B cell (primary cell): ENCODE measurements around the gene CTTN.

Experiments
- CTCF ChIP-seq: fragments of 200-600 bp; IDR thresholded peaks from one replicate; pipeline ENCODE4 v1.8.0; 2022; ENCODE audit warnings: antibody characterized with exemption, mild to moderate bottlenecking
- EZH2 ChIP-seq: IDR thresholded peaks from 2 replicates; pipeline ENCODE4 v1.6.1; 2012; ENCODE audit warnings: borderline replicate concordance, low read depth, mild to moderate bottlenecking, moderate library complexity, low read length; ENCODE audit not compliant: insufficient read depth, poor library complexity, severe bottlenecking

GRCh38 chr11:70383664-70384565 is 14.4 kb upstream of the CTTN start:
- TF ChIP-seq CTCF: no peak
- TF ChIP-seq EZH2: no peak
